HTR-8/SVneo (cell line): ENCODE data around the gene TMEFF1.
A peak's percentile ranks its signal among the peaks of the same experiment; 100 is the strongest.

Experiments used
- DNase-seq: peaks from one replicate; pipeline ENCODE4 v3.0.0; 2011; ENCODE audit warnings: low spot score, mixed read lengths; ENCODE audit not compliant: insufficient read length
- FAIRE-seq: peaks from 2 replicates; lab custom pipeline; 2011; peaks lifted over from hg19 to GRCh38; lab: Jason Lieb, UNC

Gene TMEFF1

GRCh38 chr9:100595391-100596199 lies 122.6 kb downstream of the TMEFF1 start:
- FAIRE-seq (no peak), DNase-seq (peak; percentile 38)

GRCh38 chr9:100597236-100597635 lies 124.3 kb downstream of the TMEFF1 start:
- no peak for FAIRE-seq

GRCh38 chr9:100598641-100599145 lies 125.7 kb downstream of the TMEFF1 start:
- peak; percentile 75 for DNase-seq

More at GRCh38 chr9:100597236-100597635, 124.3 kb downstream of the TMEFF1 start:
- DNase-seq, result no peak

GRCh38 chr9:100600521-100601079 lies 127.7 kb downstream of the TMEFF1 start:
- no peak for DNase-seq

More at GRCh38 chr9:100598641-100599145, 125.7 kb downstream of the TMEFF1 start:
- no peak for FAIRE-seq

GRCh38 chr9:100601216-100601615 lies 128.3 kb downstream of the TMEFF1 start:
- FAIRE-seq, result no peak

More at GRCh38 chr9:100600521-100601079, 127.7 kb downstream of the TMEFF1 start:
- no peak for FAIRE-seq

GRCh38 chr9:100602342-100602801 lies 129.4 kb downstream of the TMEFF1 start:
- DNase-seq (peak; percentile 20), FAIRE-seq (no peak)

More at GRCh38 chr9:100601216-100601615, 128.3 kb downstream of the TMEFF1 start:
- peak; percentile 27 for DNase-seq

- DNase-seq, result no peak
- no peak for FAIRE-seq
Observed at GRCh38 chr9:100605405-100605804, 132.5 kb downstream of the TMEFF1 start.

- DNase-seq (no peak), FAIRE-seq (no peak)
Observed at GRCh38 chr9:100619194-100619593, 146.2 kb downstream of the TMEFF1 start.

- FAIRE-seq (no peak), DNase-seq (no peak)
Observed at GRCh38 chr9:100619665-100620064, 146.7 kb downstream of the TMEFF1 start.

- no peak for FAIRE-seq
- no peak for DNase-seq
Observed at GRCh38 chr9:100623969-100624368, 151.0 kb downstream of the TMEFF1 start.

GRCh38 chr9:100626949-100627348 lies 154.0 kb downstream of the TMEFF1 start:
- DNase-seq (no peak), FAIRE-seq (no peak)
